ENCODE measurements around the gene C6orf89. TPM values are rescaled to one million over a fixed set of nuclear protein-coding genes. Genes with fewer than 3 reads are reported as not detected.

The C6orf89 gene
- total RNA-seq, 1 donor from 2014 or later: 57.4 TPM

GRCh38 chr6:36962874-36963273 is 77.1 kb downstream of the C6orf89 start:
- peaks cover 19% of the 10 kb centered on the region for H3K4me1 Mint-ChIP-seq (ENCODE audit: low read depth)
- no peak overlapping the region for H3K4me3 Mint-ChIP-seq (ENCODE audit: unreplicated experiment)
- H3K36me3 Mint-ChIP-seq (ENCODE audit: low read depth): peaks cover 4% of the 10 kb centered on the region
- H3K27ac Mint-ChIP-seq (ENCODE audit: unreplicated experiment): no peak overlapping the region
- H3K9me3 Mint-ChIP-seq (ENCODE audit: low read depth): no peaks in the 10 kb centered on the region
- H3K27me3 Mint-ChIP-seq (ENCODE audit: low read depth): no peaks in the 10 kb centered on the region
- DNase-seq (ENCODE audit: low spot score): peak; percentile 44
- no peak for TF ChIP-seq CTCF (IDR thresholded peaks at IDR 0.05)

GRCh38 chr6:36963451-36964290 is 77.9 kb downstream of the C6orf89 start:
- H3K27ac Mint-ChIP-seq (ENCODE audit: unreplicated experiment): no peak overlapping the region
- no peaks in the 10 kb centered on the region for H3K9me3 Mint-ChIP-seq (ENCODE audit: low read depth)
- peak; percentile 68 for DNase-seq (ENCODE audit: low spot score)
- no peak for TF ChIP-seq CTCF (IDR thresholded peaks at IDR 0.05)
- no peaks in the 10 kb centered on the region for H3K27me3 Mint-ChIP-seq (ENCODE audit: low read depth)
- H3K4me3 Mint-ChIP-seq (ENCODE audit: unreplicated experiment): no peak overlapping the region
- H3K4me1 Mint-ChIP-seq (ENCODE audit: low read depth): peaks cover 24% of the 10 kb centered on the region
- H3K36me3 Mint-ChIP-seq (ENCODE audit: low read depth): peaks cover 12% of the 10 kb centered on the region

GRCh38 chr6:36964349-36964748 is 78.6 kb downstream of the C6orf89 start:
- Mint-ChIP-seq H3K36me3 (ENCODE audit: low read depth) (peaks cover 15% of the 10 kb centered on the region), H3K4me1 (ENCODE audit: low read depth) (peaks cover 25% of the 10 kb centered on the region), H3K4me3 (ENCODE audit: unreplicated experiment) (no peak overlapping the region), H3K27me3 (ENCODE audit: low read depth) (no peaks in the 10 kb centered on the region), H3K9me3 (ENCODE audit: low read depth) (no peaks in the 10 kb centered on the region), H3K27ac (ENCODE audit: unreplicated experiment) (no peak overlapping the region)
- DNase-seq (ENCODE audit: low spot score): peak; percentile 53
- TF ChIP-seq CTCF (IDR thresholded peaks at IDR 0.05): no peak

- Mint-ChIP-seq H3K9me3 (ENCODE audit: low read depth) (no peaks in the 10 kb centered on the region), H3K4me3 (ENCODE audit: unreplicated experiment) (no peak overlapping the region), H3K27me3 (ENCODE audit: low read depth) (no peaks in the 10 kb centered on the region), H3K27ac (ENCODE audit: unreplicated experiment) (no peak overlapping the region), H3K36me3 (ENCODE audit: low read depth) (peaks cover 21% of the 10 kb centered on the region), H3K4me1 (ENCODE audit: low read depth) (peaks cover 25% of the 10 kb centered on the region)
- peak; percentile 59 for DNase-seq (ENCODE audit: low spot score)
- no peak for TF ChIP-seq CTCF (IDR thresholded peaks at IDR 0.05)
Observed at GRCh38 chr6:36964908-36965307, 79.2 kb downstream of the C6orf89 start.

GRCh38 chr6:36967301-36967700 is 81.5 kb downstream of the C6orf89 start:
- H3K36me3 Mint-ChIP-seq (ENCODE audit: low read depth): peaks cover 30% of the 10 kb centered on the region
- peaks cover 11% of the 10 kb centered on the region for H3K4me1 Mint-ChIP-seq (ENCODE audit: low read depth)
- H3K4me3 Mint-ChIP-seq (ENCODE audit: unreplicated experiment): no peak overlapping the region
- no peaks in the 10 kb centered on the region for H3K27me3 Mint-ChIP-seq (ENCODE audit: low read depth)
- H3K27ac Mint-ChIP-seq (ENCODE audit: unreplicated experiment): no peak overlapping the region
- DNase-seq (ENCODE audit: low spot score): peak; percentile 46
- no peak for TF ChIP-seq CTCF (IDR thresholded peaks at IDR 0.05)
- H3K9me3 Mint-ChIP-seq (ENCODE audit: low read depth): no peaks in the 10 kb centered on the region
